Activated CD4-positive, alpha-beta T cell treated with anti-CD3 and anti-CD28 coated beads, Interleukin-2, Interleukin-6, amounts not matched to agents 100 ng/mL and 50 ng/mL, durations not matched to agents 16 hours and 8 hours (primary cell): ENCODE data around the gene SSU72.
A peak's percentile ranks its signal among the peaks of the same experiment; 100 is the strongest.

Source experiments
- DNase-seq: peaks from one replicate; pipeline ENCODE4 v3.0.0-alpha.2; 2020

The SSU72 gene

DNA sequence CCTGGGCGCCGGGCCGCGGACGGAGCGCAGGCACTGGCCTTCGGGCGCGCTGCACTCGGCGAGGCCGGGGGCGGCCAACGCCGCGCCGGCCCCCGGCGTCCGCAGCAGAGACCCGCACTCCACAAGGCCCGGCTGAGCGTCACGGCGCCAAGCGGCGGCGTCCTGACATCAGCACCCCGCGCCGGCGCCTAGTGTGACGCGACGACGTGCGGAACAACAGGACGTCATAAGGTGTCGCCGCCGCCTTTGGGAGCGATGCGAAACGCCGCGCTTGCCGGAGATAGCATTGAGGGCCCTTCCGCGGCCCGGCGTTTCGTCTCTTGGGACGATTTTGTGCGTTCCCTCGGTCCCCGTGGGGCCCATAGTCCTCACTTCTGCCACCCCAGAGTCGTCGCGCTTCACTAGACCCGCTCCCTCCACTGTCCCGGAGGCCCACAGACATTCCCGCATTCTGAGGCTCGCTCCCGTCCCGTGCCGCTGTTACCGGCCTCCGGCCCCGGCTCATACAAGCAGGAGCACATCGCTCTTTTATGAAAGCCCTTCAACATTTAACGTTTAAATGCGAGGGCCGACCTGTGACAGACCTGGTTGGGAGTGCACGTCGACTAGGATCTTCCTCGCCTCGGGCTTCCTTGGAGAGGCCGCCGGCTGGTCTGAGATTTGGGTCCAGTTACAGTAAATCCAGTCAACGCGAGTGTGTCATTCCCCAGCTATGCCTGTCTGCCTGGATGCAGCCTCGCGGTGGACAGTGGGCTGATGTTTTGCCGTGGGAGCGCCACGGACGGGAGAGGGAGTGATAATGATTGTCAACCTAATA, at the start of gene SSU72:
Gene SSU72 (minus strand): TSS at position 143 of the 817 bp plus-strand sequence. CDS start 306 bp downstream, outside the sequence.
- DNase-seq = peak; percentile 95

DNA sequence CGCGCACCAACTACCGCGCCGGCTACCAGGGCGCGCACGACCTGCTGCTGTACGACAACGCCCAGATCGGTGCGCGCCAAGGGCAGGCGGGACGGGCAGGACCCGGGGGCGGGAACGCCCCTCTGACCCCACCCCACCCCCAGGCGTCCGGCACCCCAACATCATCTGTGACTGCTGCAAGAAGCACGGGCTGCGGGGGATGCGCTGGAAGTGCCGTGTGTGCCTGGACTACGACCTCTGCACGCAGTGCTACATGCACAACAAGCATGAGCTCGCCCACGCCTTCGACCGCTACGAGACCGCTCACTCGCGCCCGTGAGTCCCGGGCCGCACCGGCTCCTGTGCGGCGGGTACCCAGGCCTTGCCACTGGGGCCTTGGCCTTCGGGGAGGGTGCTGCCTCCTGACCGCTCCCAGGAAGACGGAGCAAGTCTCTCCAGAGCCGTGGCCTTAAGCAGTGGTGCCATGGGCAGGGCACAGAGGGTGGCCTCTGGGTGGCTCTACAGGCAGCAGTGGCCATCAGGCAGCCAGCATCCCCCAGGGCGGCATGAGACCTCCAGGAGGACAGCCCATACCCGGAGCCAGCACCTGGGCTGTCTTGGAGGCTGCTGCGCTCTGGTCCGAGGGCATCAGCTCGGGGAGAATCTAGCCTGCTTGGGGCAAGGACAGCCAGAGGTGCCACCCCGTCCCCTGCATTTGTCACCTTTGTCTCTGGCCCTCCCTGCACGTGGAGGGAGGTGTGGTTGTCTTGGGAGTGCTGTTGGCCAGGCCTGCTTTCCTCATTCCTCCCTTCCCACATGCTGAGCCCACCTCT, 49.2 kb upstream of the SSU72 start:
- no peak for DNase-seq

DNA sequence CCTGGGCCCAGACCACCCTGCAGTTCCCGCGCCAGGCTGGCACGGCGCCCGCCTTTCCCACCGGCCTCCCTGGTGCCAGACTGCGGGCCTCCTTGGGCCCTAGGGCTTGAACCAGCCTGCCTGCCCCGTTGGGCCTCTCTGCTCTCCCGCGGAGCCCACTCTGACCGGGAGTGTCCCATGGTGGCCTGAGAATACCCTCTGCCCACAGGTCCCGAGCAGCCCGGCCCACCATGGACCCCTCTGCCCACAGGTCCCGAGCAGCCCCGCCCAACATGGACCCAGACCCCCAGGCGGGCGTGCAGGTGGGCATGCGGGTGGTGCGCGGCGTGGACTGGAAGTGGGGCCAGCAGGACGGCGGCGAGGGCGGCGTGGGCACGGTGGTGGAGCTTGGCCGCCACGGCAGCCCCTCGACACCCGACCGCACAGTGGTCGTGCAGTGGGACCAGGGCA, 48.5 kb upstream of the SSU72 start:
- DNase-seq = no peak

DNA sequence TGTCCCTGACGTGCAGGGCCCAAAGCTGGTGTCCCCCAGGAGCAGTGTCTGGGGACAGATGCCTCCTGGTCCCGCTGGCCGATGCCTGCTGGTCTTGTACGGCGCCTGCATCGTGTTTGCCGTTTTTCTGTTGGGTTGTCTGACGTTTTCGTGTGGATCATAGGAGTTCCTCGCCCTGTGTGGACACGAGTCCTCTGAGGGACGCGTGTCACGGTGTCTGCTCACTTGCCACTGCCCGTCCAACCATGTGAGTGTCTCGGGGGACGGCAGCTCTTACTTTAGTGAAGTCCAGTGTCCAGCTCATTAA, 48.1 kb upstream of the SSU72 start:
- no peak for DNase-seq

DNA sequence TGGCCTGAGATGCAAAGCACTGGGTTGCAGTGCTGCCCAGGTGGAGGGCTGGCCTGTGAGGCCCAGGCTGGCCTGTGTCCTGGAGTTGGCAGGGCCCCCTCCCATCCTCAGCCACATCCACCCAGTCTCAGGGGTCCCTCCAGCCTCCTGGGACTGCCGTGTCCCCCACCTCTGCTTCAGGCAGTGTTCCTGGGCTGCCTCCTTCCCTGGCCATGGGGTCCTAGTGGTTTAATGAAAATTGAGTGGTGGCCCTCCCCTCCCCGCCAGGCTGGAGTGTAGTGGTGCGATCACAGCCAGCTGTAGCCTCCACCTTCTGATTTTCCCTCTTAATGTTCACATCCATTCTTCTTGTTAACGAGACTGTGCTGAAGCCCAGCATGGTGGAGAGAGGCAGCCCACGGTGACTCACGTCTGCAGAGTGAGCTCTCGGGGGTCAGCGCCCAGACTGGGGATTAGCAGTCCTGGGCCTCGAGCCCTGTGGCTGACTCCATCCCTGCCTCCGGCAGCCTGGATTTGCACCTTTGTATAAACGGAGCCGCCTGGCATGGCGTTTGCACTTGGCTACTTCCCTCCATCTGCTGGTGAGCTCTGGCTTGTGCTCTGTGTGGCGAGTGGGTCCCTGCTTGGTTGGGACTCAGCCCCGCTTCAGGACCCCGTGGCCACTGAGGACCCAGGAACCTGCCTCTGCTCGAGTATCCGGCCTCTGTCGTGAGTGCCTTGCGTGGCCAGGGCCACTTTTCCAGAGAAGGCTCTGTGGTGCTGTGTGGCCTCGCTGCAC, 47.5 kb upstream of the SSU72 start:
- DNase-seq = no peak

DNA sequence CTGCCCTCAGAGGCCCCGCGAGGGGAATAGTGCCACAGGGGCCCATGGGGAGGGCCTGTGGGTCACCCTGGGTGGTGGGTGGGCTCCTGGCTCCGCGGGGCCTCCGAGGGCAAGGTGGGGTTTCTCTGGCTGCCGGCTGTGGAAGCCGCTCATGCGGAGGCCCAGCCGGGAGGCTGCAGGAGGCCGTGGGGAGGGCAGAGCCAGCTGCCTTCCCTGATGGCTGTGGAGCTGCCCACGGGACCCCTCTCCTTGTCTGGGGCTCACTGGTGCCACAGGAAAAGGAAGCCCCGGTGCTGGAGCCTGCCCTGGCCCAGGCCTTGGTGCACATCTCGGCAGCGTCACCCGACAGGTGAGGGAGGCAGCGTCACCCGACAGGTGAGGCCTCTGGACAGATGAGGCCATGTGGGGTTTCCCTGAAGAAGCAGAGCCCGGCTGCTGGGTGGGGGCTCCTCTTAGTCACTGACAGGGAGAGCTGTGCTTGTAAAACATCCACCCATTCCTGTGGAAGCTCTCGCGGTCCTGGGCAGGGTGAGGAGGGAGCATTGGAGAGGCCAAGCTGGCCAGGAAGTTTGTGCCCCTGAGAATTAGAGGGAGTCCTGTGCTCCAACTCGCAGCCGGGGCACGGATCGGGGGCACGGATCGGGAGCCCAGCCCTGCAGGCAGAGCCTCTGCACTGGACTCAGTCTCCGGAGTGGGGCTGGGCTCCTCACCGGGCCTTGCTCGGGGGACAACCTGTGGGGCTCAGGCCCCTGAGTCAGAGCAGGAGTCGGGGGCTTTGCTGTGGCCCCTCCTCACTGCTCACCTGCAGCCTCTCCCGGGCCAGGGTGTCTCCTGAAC, 46.7 kb upstream of the SSU72 start:
- DNase-seq = no peak

DNA sequence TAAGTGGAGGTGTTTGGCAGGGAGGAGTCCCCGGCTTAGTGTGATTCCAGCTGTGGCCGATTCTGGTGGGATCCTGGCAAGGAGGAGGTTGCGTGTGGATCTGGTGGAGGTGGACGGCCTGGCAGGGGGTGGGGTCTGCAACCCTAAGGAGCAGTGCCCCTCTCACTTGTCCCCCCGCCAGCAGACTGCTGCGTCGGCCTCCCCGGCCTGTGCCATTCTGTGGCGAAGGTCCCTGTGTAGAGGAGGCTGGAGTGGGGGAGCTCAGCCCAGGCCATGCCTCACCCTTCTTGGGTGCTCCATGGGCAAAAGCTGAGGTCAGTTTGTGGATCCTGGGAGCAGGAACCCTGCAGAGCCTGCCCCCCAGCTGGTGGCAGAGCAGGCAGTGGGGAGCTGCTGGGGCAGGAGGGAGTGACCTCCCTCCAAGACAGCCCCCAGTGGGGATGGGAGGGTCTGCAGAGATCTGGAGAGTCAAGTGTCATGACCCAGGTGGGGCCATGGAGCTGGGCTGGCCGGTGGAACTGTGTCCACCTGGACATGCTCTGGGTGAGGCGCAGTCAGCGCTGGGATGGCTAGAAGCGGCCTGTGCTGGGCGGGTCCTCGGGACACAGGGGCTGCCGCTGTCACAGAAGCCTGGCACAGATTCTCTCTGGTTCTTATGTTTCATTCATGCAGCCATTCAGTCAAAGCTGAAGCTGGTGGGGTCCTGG, 45.9 kb upstream of the SSU72 start:
- no peak for DNase-seq

DNA sequence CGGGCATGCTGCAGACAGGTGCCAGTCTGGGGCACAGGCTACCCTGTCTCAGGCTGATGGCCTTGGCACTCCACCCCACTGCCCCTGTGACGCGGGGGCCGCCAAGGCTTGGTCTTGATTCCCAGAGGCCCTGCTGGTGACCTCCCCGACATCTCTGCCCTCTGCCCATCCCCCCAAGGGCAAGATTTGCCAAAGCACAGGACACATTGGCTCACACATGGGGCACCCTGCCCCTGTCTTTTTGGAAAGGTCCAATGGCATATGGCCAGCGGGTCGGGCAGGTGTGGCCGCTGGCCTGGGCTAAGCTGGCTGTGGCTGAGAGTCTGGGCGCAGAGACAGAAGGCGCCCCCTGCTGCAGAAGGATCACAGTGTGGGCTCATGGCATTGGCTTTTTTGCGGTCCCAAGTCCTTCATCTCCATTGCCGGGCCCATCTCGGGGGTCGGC, 45.3 kb upstream of the SSU72 start:
- no peak for DNase-seq

DNA sequence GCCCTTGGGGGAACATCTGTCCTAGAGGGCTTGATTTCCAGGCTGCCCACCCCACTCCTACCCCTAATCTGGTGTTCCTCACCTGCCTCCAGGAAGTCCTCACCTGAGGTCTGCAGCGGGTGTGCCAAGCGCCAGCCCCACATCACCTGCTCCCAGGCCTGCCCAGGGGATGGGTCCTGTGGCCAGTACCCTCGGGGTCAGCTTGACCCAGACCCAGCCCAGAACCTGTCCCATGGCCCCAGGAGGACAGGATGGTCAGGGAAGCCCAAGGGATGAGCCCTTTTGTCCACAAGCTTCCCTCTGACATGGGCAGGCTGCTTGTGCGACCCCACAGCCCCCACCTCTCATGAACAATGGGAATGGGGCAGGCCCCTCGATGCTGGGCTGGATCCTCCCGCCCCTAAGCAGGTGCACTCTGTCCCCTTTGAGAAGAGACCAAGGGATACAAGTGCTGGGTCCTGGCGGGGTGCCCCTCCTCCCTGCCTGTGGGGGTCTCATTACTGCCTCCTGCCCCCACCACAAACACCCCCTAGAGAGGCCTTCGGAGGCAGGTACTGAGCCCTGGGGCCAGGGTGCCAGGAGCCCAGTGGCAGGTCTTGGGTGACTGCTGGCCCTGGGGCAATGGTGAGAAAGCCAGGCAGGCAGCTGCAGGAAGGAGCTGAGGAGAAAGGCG, 43.9 kb upstream of the SSU72 start:
- no peak for DNase-seq

DNA sequence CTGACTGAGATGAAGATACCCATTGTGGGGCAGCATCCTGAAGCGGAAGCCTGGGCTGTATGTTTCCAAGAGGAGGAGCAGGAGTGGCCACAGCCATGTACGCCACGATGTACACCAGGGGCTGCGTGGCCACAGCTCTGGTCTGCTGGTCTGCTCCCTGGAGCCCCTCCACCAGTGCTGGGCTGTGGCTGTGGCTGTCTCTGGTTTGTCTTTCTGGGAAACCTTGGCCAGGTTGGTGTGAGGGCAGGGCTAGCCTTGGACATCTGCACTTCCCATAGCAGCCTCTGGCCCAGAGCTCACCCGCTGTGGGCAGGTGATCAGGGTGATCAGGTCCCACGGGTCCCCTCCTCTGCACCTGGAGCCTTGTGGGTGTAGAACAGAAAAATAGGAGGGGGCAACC, 43.3 kb upstream of the SSU72 start:
- DNase-seq = no peak

DNA sequence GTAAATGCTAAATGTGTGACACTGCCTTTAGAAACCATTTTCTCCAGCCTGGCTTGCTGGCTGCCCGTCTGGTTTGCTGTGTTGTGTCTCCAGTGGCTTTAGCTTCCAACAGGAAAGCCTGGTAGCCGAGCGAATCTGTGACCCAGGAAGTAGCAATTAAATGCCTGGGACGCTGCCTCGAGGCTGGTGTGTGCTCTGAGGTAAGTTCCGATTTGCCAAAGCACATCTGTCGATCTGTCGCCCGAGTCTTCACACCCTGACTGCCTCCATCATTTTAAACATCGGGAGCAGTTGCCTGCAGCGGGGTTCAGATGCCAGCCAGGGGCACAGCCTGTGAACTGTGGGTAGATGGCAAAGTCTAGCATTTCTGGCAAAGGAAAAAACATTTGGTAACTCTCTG, 42.9 kb upstream of the SSU72 start:
- no peak for DNase-seq

DNA sequence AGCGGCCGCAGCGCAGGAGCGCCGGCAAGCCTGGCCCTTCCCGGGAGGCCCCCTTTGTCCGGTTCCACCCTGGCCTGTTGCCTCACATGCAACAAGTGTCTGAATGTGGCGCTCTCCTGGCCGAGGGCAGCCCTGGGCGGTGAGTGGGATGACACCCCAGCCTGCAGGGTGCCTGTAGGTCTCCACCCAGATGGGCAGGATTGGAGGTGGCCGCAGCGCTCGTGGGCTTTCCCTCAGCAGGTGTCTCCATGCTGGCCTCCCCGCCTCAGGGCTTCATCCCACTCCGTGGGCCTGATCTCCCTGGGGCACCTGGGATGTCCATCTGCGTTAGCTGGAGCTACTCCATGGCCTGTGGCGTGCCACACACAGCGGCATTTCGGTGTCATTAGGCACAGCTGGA, 42.2 kb upstream of the SSU72 start:
- DNase-seq = no peak

DNA sequence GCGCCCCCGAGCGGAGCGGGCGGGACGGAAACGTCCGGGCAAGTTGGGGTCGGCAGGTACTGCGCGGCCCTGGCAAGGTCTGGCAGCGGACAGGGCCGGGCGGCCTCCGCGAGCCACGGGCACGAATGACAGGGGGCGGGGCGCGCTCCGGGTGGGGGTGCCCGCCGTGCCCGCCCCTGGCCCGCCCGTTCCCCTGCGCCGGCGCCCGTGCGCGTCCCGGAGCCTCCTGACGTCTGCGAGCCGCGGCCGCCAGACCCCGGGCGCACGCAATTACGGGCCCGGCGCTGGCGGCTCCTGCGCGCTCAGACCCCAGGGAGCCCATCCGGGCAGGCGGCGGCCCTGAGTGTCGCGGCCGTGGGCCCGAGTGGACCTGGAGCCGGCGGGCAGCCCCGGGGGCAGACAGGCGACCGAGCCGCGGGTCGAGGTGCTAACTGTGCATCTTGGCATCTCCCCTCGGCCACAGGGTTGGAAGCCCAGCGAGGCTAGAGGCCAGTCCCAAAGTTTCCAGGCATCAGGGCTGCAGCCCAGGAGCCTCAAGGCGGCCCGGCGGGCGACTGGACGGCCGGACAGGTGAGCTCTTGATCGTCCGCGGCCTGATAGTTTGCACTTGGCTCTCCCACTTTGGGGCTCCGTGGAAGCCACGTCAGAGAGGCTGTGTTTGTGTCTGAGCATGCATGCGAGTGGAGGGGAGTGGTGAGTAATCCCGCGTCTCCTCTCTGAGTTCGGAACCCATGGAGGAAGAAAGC, 41.6 kb upstream of the SSU72 start:
- peak; percentile 32 for DNase-seq

DNA sequence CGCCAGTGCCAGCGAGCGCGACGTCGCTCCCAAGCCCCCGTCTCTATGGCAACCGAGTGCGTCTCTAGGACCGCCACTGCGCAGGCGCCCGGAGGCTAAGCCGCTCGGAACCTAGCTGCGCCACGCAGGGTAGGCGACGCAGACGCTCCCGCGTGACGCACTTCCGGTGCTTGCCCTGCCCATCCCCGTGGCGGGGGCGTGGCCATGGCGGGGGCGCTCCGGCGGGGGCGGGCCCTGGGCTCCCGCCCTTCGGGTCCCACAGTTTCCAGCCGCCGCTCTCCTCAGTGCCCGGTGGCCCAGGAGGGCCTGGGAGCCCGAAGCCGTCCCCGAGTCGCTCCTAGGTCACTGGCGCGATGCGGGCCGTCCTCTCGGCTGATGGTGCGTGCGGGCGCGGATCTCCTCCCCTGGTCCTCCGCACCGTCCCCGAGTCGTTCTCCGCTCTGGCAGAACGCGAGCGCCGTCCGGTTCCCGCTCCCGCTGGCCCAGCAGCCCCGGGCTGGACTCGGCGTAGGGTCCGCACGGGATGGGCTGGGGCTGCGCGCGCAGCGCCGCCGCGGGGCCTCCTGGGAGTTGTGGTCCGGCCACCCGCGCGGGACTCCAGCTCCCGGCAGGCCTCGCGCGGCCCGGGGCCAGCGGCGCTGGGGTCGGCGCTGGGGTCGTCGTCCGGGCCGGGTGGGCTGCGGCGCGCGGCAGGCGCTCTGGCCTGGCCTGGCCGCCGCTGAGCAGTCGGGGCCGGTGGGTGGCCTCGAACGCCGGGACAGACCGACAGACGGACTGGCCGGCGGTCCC, 40.8 kb upstream of the SSU72 start, which contains the start of gene MIB2:
Gene MIB2 (plus strand): TSS at position 245 of the 789 bp plus-strand sequence. CDS start 7,953 bp downstream, outside the sequence.
- DNase-seq = peak; percentile 99

DNA sequence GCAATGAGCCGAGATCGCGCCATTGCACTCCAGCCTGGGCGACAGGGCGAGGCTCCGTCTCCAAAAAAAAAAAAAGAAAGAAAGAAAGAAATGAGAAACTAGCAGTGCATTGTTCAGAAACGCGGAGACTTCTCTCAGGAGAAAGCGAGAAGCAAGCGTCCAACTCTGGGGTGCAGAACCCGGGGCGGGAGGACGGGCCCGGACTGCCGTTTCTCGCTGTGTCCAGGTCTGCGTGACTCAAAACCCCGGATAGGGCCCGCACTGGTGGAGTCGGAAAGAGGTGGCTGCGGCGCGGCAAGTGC, 40.2 kb upstream of the SSU72 start:
- no peak for DNase-seq

DNA sequence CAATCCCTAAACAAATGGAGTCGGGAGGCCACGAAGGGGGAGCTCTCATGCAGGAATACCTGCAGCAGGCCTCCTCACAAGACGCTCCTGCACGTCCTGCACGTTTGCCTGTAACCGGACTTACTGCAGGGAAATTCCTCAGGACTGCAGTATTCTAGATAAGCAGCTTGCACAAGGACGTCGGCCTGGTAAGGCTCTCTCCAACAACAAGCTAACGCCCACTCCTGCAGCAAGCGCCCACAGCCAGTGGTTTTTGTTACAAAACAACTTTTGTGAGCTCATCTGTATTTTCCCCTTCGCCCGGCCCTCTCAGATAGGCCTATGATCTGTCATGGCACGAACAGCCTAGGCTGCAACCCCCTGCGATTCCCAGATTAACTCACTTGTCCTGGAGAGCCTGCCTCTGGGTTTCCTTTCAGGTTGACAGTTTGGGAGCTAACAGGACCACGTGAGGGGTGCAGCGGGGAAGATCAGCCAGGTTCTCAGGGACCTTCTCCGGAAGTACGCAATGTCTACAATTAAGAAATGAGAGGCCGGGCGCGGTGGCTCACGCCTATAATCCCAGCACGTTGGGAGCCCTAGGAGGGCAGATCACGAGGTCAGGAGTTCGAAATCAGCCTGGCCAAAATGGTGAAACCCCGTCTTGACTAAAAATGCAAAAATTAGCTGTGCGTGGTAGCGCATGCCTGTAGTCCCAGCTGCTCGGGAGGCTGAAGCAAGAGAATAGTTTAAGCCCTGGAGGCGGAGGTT, 39.7 kb upstream of the SSU72 start:
- DNase-seq = peak; percentile 55

DNA sequence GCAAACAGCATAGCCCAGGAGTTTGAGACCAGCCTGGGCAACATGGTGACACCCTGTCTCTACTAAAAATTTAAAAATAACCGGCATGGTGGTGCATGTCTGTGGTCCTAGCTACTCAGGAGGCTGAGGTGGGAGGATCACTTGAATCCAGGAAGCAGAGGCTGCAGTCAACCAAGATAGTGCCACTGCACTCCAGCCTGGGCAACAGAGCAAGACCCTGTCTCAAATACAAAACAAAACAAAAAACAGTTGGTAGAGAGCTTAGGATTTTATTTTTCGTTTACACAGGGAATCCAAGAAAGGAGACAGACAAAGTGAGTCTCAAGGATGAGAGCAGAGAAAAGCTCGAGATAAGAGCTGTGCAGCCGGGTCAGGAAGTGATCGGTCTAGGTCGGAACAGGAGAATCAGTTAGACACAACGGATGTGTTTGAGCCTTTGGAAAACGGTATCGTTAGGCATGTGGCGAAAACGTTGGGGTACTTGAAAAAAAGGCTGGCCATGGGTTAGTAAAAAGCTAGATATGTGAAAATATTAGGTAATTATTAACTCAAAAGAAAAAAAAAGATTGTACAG, 38.9 kb upstream of the SSU72 start:
- DNase-seq = no peak

DNA sequence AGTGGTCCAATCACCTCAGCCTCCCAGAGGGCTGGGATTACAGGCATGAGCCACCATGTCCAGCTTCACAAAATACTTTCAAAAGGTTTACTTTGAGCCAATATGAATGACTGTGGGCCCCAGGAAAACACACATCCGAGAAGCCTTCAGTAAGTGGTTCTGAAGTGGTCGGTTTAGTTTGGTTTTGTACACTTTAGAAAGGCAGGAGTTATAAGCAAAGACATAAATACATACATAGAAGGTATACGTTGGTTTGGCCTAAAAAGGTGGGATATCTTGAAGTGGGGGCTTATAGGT, 37.4 kb upstream of the SSU72 start:
- DNase-seq = no peak

DNA sequence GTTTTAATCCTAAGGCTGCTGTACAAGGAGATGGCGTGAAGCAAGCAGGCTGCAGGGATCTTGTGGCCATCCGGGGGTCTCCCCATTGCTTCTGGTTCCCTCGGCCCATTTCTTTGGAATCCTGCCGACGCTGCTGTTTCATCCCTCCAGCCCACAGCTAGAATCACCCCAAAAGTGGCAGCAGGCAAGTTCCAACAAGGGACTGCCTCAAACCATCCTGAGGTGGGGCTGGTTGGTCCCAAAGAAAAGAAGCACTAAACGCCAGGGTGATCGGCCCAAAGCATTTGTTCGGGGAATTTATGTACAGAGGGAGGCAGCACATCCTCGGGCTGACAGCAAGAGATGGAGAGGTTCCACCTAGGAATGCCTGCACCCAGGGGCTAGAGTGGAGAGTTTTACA, 36.1 kb upstream of the SSU72 start:
- no peak for DNase-seq
